H1 (cell line): ENCODE measurements around the gene PIEZO1. TPM values are rescaled to one million over a fixed set of nuclear protein-coding genes. Genes with fewer than 3 reads are reported as not detected.

ENCODE experiments used
- CTCF ChIA-PET: fragments of 300-600 bp; sonication (Branson Sonifier 250); formaldehyde crosslinking; loops from one replicate; lab custom pipeline; 2021; ENCODE audit not compliant: partially characterized antibody; lab: Charles Lee
- POLR2A ChIA-PET: fragments of 300-600 bp; sonication (Branson Sonifier 250); formaldehyde crosslinking; loops from one replicate; lab custom pipeline; 2021; ENCODE audit warnings: inconsistent platforms; ENCODE audit not compliant: partially characterized antibody; lab: Charles Lee
- DNase-seq, 2 experiments: peaks; one replicate each; pipeline versions ENCODE4 v3.0.0 to v3.0.0-alpha.2; 2010 to 2022; ENCODE audit warnings: low spot score in 2 of 2, low read depth in 1 of 2, mixed read lengths in 1 of 2
- FAIRE-seq: peaks from 2 replicates; lab custom pipeline; 2011; peaks lifted over from hg19 to GRCh38; lab: Jason Lieb, UNC
- H2AFZ ChIP-seq: 2 replicates; pipeline ENCODE4 v1.8.1; 2012; ENCODE audit warnings: low read length, inconsistent platforms
- H2AK5ac ChIP-seq: 2 replicates; pipeline ENCODE4 v1.6.1; 2013; ENCODE audit warnings: low read depth, low read length
- H2BK120ac ChIP-seq: replicated peaks from 2 replicates; pipeline ENCODE3; 2013; ENCODE audit warnings: low read depth, low read length, inconsistent platforms
- H2BK12ac ChIP-seq: 2 replicates; pipeline ENCODE4 v1.6.1; 2013; ENCODE audit warnings: low read depth, low read length
- H2BK15ac ChIP-seq: 2 replicates; pipeline ENCODE4 v1.6.1; 2013; ENCODE audit warnings: low read length
- H2BK20ac ChIP-seq: 2 replicates; pipeline ENCODE4 v1.6.1; 2013; ENCODE audit warnings: low read length
- H2BK5ac ChIP-seq: 2 replicates; pipeline ENCODE4 v1.6.1; 2013; ENCODE audit warnings: low read depth, low read length
- H3K14ac ChIP-seq: 2 replicates; pipeline ENCODE4 v1.6.1; 2013; ENCODE audit warnings: inconsistent platforms; ENCODE audit not compliant: insufficient read length
- H3K18ac ChIP-seq: 2 replicates; pipeline ENCODE4 v1.6.1; 2013; ENCODE audit warnings: low read length; ENCODE audit errors: extremely low read depth
- H3K23ac ChIP-seq: 2 replicates; pipeline ENCODE4 v1.6.1; 2013; ENCODE audit warnings: inconsistent platforms; ENCODE audit not compliant: insufficient read length
- H3K23me2 ChIP-seq: 2 replicates; pipeline ENCODE4 v1.6.1; 2013; ENCODE audit warnings: low read depth, low read length
- H3K27ac ChIP-seq: 2 replicates; pipeline ENCODE4 v1.6.1; 2011; ENCODE audit warnings: low read depth, low read length, inconsistent platforms
- H3K27me3 ChIP-seq, 4 experiments: replicated peaks in 1 of 4; 1 replicate in 1 of 4; 2 replicates in 3 of 4; pipeline versions ENCODE4 v1.6.1 to v1.8.1; 2011 to 2013; ENCODE audit warnings: low read length in 3 of 4, mild to moderate bottlenecking in 3 of 4, inconsistent platforms in 2 of 4, mixed read lengths in 2 of 4, moderate library complexity in 1 of 4; ENCODE audit not compliant: control insufficient read depth in 3 of 4, insufficient read depth in 3 of 4; ENCODE audit errors: extremely low read depth in 1 of 4
- H3K36me3 ChIP-seq, 4 experiments: 2 replicates each; pipeline versions ENCODE4 v1.6.1 to v1.8.1; 2011 to 2013; ENCODE audit warnings: mild to moderate bottlenecking in 4 of 4, low read length in 3 of 4, moderate library complexity in 2 of 4, control low read depth in 1 of 4, inconsistent platforms in 1 of 4; ENCODE audit not compliant: insufficient read depth in 4 of 4, control insufficient read depth in 2 of 4
- H3K4ac ChIP-seq: replicated peaks from 2 replicates; pipeline ENCODE3; 2013; ENCODE audit warnings: low read length, low read depth, mixed read lengths, inconsistent platforms; ENCODE audit not compliant: insufficient read length
- H3K4me1 ChIP-seq, 4 experiments: replicated peaks in 1 of 4; 1 replicate in 1 of 4; 2 replicates in 3 of 4; pipeline versions ENCODE4 v1.6.1 to v1.8.1; 2011 to 2013; ENCODE audit warnings: low read length in 3 of 4, inconsistent platforms in 2 of 4, mixed read lengths in 1 of 4; ENCODE audit not compliant: insufficient read depth in 4 of 4, control insufficient read depth in 3 of 4
- H3K4me2 ChIP-seq, 2 experiments: 2 replicates each; pipeline versions ENCODE4 v1.6.1 to v1.8.1; 2011 to 2013; ENCODE audit warnings: low read depth in 2 of 2, low read length in 2 of 2, control low read depth in 1 of 2, inconsistent platforms in 1 of 2, mild to moderate bottlenecking in 1 of 2; ENCODE audit not compliant: insufficient read depth in 1 of 2
- H3K4me3 ChIP-seq, 4 experiments: fragments of 200-600, 300-600 bp in 1 of 4; sonication (generic), shearing (Covaris generic), sonication (Bioruptor Twin) in 1 of 4; 2 replicates each; pipeline versions ENCODE4 v1.5.1 to v1.8.1; 2011 to 2016; ENCODE audit warnings: low read length in 4 of 4, low read depth in 3 of 4, control low read depth in 2 of 4, inconsistent platforms in 2 of 4, mild to moderate bottlenecking in 2 of 4, mixed read lengths in 1 of 4, moderate library complexity in 1 of 4; ENCODE audit not compliant: insufficient read depth in 2 of 4; ENCODE audit errors: extremely low read depth in 1 of 4
- H3K56ac ChIP-seq: replicated peaks from 2 replicates; pipeline ENCODE3; 2013; ENCODE audit warnings: low read depth, mild to moderate bottlenecking, mixed read lengths, low read length, inconsistent platforms; ENCODE audit not compliant: insufficient read length
- H3K79me1 ChIP-seq: 2 replicates; pipeline ENCODE4 v1.6.1; 2013; ENCODE audit warnings: low read depth, low read length, control low read depth
- H3K79me2 ChIP-seq, 2 experiments: 2 replicates each; pipeline versions ENCODE4 v1.6.1 to v1.8.1; 2012 to 2013; ENCODE audit warnings: low read length in 2 of 2, mild to moderate bottlenecking in 2 of 2, inconsistent platforms in 1 of 2; ENCODE audit not compliant: insufficient read depth in 2 of 2, control insufficient read depth in 1 of 2
- H3K9ac ChIP-seq, 4 experiments: replicated peaks in 1 of 4; 1 replicate in 1 of 4; 2 replicates in 3 of 4; pipeline versions ENCODE4 v1.6.1 to v1.8.1; 2011 to 2013; ENCODE audit warnings: low read depth in 3 of 4, low read length in 3 of 4, control low read depth in 2 of 4, mild to moderate bottlenecking in 2 of 4, moderate library complexity in 2 of 4, inconsistent platforms in 1 of 4; ENCODE audit errors: extremely low read depth in 1 of 4
- H3K9me3 ChIP-seq, 2 experiments: 2 replicates each; pipeline versions ENCODE4 v1.6.1 to v1.8.1; 2012 to 2013; ENCODE audit warnings: mild to moderate bottlenecking in 2 of 2, moderate library complexity in 2 of 2, control low read depth in 1 of 2, inconsistent platforms in 1 of 2, low read depth in 1 of 2, low read length in 1 of 2, mixed read lengths in 1 of 2; ENCODE audit not compliant: insufficient read depth in 2 of 2
- H4K20me1 ChIP-seq, 2 experiments: replicated peaks in 1 of 2; 2 replicates each; pipeline versions ENCODE3 to v1.8.1; 2011 to 2013; ENCODE audit warnings: inconsistent platforms in 2 of 2, low read length in 2 of 2, mild to moderate bottlenecking in 1 of 2; ENCODE audit not compliant: insufficient read depth in 2 of 2, control insufficient read depth in 1 of 2
- H4K5ac ChIP-seq: 2 replicates; pipeline ENCODE4 v1.6.1; 2013; ENCODE audit warnings: low read length, low read depth, mixed read lengths, inconsistent platforms; ENCODE audit not compliant: insufficient read length
- H4K8ac ChIP-seq: 2 replicates; pipeline ENCODE4 v1.8.0; 2013; ENCODE audit warnings: mild to moderate bottlenecking, moderate library complexity, low read length, inconsistent platforms; ENCODE audit not compliant: insufficient read depth; ENCODE audit errors: extremely low read depth
- H4K91ac ChIP-seq: replicated peaks from 2 replicates; pipeline ENCODE3; 2013; ENCODE audit warnings: low read length, mixed read lengths, inconsistent platforms; ENCODE audit not compliant: insufficient read length
- GABPA ChIP-seq: IDR thresholded peaks from 2 replicates; pipeline ENCODE4 v1.6.1; 2011; ENCODE audit warnings: mild to moderate bottlenecking, low read length, moderate library complexity, borderline replicate concordance; ENCODE audit not compliant: insufficient read depth
- SP2 ChIP-seq: IDR thresholded peaks from 2 replicates; pipeline ENCODE4 v1.6.1; 2012; ENCODE audit warnings: mild to moderate bottlenecking, low read length, inconsistent platforms
- WGBS, 2 experiments: shearing (Covaris generic) in 1 of 2; methylation state at CpG; one replicate each; pipeline versions ENCODE4 v1.1.6 to v1.1.7; 2013 to 2015; ENCODE audit warnings: low lambda C conversion rate in 2 of 2, mixed read lengths in 2 of 2, inconsistent platforms in 1 of 2, low coverage in 1 of 2, missing lambda C conversion rate in 1 of 2; ENCODE audit not compliant: insufficient replicate concordance in 2 of 2, insufficient coverage in 1 of 2, insufficient read length in 1 of 2; ENCODE audit errors: extremely low coverage in 1 of 2, missing lambda C conversion rate in 1 of 2; 5-methylcytosine and 5-hydroxymethylcytosine counted together
- polyA plus RNA-seq, 7 experiments: library from polyadenylated mRNA; depleted of rRNA in 3 of 7; stranded (reverse) in 5 of 7; unstranded in 2 of 7; fragments of >200 nt in 5 of 7; fragments of 200-250 nt in 2 of 7; gene quantifications; 1 replicate in 5 of 7; 2 replicates in 1 of 7; 4 replicates in 1 of 7; pipeline versions ENCODE4 v1.2.1 to v1.2.3, GENCODE V29; 2011 to 2013; ENCODE audit warnings: missing spikeins in 2 of 7, mixed read lengths in 2 of 7
- total RNA-seq: library from RNA; stranded (reverse); fragmentation: NEBNext Ultra II Directional; extraction: Animal tissue kit (Norgen Biotek cat#: 25700); gene quantifications from 2 replicates; pipeline ENCODE4 v1.2.1, GENCODE V29; 2021

The PIEZO1 gene
- total and polyA plus RNA-seq, 2 of the 8 experiments (the other 6 are each of a cell fraction or from before 2014, with no cell fraction given), result 42.3 to 67.5 TPM

DNA sequence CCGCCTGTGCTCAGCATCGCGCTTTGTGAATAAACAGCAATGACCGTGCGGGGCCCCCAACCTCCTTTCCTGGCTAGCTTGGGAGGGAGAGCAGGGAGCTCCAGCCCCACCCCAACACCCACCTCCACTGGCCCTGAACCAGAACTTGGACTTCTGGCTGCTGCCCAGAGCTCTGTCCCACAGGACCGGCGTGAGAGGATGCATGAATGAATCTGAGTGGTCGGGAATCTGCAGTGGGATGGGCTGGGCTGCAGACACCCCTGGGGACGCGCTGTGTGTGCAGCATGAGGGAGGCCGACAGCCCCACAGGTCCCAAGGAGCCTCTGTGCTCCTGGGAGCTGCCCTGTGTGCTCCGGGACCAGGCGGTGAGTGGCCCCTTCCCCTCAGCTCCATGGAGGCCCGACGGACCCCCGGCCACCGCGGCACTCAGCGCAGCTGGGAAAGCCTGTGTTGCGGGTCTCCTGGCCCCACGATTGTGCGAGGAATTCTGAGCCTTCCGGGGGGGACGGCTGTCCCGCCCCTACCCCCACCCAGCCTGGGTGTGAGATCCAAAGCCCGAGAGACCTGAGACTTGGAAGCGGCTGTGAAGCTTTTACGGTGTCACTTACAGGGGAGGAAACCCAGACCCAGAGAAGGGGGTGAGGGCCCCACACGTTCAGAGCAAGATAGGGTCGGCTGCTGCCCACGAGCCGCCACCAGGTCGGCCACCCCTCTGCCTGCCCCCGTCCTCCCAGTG, 5.4 kb downstream of the PIEZO1 start:
- no peak for FAIRE-seq
- Histone ChIP-seq H2AFZ (no peak overlapping the region), H4K20me1 (peaks cover 0 to 11% of the 10 kb centered on the region in 2 experiments)

More for the DNA sequence above, 5.4 kb downstream of the PIEZO1 start:
- H4K5ac ChIP-seq, result no peak overlapping the region
- TF ChIP-seq GABPA (0 out of 2 replicates have a peak, but pooled peaks have one; percentile 46), SP2 (no peak)
- H3K4me1 ChIP-seq, result peaks cover 2 to 21% (median 10%) of the 10 kb centered on the region in 4 experiments
- peaks cover 4% of the 10 kb centered on the region; the same call in 1 of the 2 replicates for H3K23me2 ChIP-seq
- no peaks in the 10 kb centered on the region for H3K36me3 ChIP-seq
- peak overlapping the region; percentile 40; the same call in 1 of the 2 replicates for H4K8ac ChIP-seq
- no peak overlapping the region for H3K4ac ChIP-seq
- H2BK5ac ChIP-seq, result peak overlapping the region; percentile 24; the same call in 1 of the 2 replicates
- ChIA-PET CTCF (interaction anchor here (1.1 to 7.4 kb wide), 10 partner anchors 9 to 78 kb away, joined by 3 to 94 read pairs (median 8); partner anchors contain the start of gene APRT), POLR2A (interaction anchor here (1.1 to 4.7 kb wide), 5 partner anchors 9 to 19 kb away, joined by 3 to 16 read pairs (median 5); no protein-coding TSS in a partner anchor)
- H3K4me3 ChIP-seq, result no peak overlapping the region
- no peak overlapping the region for H3K56ac ChIP-seq
- peaks cover 0 to 27% of the 10 kb centered on the region in 2 experiments; a peak in 1 of 4 replicates for H3K79me2 ChIP-seq
- no peak overlapping the region for H2BK20ac ChIP-seq
- no peak overlapping the region for H2AK5ac ChIP-seq
- no peak for DNase-seq
- no peak overlapping the region for H3K14ac ChIP-seq
- no peak overlapping the region for H3K9ac ChIP-seq
- no peaks in the 10 kb centered on the region for H3K27me3 ChIP-seq
- no peak overlapping the region for H3K23ac ChIP-seq
- H3K9me3 ChIP-seq, result no peaks in the 10 kb centered on the region
- no peak overlapping the region for H3K4me2 ChIP-seq
- H3K79me1 ChIP-seq, result peaks cover 4% of the 10 kb centered on the region; the same call in 1 of the 2 replicates
- H2BK12ac ChIP-seq, result no peak overlapping the region
- H2BK15ac ChIP-seq, result no peak overlapping the region
- no peak overlapping the region for H3K27ac ChIP-seq
- WGBS, 2 experiments, result 85% methylated on average over 25 of the region's 34 CpGs; no CpG with 5 or more reads in 1 of the 2 experiments
- H4K91ac ChIP-seq, result no peak overlapping the region
- 0 out of 2 replicates have a peak overlapping the region, but pooled peaks have one; percentile 32 for H3K18ac ChIP-seq
- H2BK120ac ChIP-seq, result no peak overlapping the region
